Stimulated activated CD8-positive, alpha-beta memory T cell treated with anti-CD3 and anti-CD28 coated beads, Interleukin-15, amount 100 ng/mL, for 24 hours (primary cell): ENCODE measurements around the gene TGFBI.

Source experiments
- DNase-seq: peaks from one replicate; pipeline ENCODE4 v3.0.0-alpha.2; 2020; ENCODE audit warnings: low read depth

The TGFBI gene

DNA sequence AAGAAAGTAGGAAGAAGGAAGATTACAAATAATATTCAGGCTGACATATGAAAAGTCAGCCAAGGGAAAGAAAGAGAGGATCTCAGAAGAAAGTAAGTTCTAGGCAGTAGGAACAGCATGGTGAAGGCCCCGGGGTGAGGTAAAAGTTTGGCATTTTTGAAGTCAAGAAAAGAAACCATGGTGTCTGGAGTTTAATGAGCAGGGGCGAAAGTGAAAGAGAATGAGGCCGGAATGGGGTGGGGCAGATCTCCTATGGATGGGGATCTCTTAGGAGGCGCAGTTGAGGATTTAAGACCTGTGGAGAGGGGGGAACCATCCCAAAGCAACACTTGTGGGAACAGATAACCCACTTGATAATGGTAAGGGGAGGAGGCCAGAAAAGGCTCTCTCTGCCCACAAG lies 61.5 kb downstream of the TGFBI start:
- DNase-seq = no peak

DNA sequence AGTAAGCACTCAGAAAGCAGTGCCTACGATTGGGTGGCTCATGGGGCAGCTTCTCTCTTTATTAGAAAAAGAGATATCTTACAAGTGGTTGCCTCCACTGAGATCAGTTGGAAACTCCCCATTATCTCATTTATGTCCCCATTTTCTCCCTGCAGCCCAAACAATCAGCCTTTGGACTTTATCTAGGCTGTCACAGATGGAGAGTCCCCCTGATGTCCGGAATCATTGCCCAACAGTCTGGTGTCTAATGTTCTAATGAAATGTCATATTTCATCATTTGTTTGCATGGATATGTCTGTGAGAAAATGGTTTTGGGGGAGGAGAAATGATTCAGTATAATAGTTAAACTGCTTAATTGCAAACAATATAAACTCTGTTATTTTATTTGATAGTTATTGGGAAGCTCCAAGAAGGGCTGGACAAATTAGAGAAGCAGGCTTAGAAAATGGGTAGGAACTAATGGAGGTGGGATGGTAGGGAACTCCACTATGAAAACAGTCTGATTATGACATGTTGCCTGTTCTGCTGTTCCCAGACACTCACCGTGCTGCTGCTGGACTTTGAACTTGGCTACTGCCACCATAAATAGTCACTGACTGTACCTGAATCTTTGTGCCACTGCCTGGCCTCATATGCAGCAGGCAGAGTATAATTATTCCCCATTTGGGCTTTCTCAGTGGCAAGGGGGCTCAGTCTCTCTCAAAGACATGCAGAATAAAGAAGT lies 65.6 kb downstream of the TGFBI start:
- no peak for DNase-seq

DNA sequence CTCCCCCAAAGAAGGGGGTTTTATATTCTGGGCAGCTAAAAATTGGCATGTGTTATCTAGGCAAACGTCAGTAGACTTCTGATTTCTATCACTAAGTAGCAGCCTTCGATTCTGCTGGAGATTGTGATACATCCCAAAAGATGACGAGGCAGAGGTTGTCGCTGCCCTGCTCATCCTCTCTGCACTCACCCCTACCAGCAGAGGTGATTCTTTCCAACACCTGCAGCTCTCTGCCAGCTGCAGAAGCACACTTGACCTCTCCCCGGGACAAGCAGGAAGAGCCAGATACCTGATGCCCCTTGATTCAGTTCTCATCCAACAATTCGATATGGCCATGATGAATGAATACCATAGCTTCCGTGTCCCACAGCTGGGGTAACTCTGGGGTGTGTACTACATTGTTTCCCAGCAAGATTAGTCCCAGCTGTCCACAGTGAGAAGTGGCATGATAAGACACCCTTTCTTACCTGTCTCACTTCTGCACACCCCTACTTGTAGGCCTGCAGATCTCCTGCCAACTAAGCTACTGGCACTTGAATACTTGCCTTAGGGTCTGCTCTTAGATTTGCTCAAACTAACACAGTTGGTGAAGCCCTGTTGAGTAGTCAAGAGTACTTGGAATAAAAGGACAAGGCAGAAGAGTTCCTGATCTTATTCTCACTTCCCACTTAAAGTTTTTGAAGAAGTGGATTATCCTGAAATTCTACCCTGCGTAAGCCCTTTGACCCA lies 66.3 kb downstream of the TGFBI start:
- DNase-seq = no peak

DNA sequence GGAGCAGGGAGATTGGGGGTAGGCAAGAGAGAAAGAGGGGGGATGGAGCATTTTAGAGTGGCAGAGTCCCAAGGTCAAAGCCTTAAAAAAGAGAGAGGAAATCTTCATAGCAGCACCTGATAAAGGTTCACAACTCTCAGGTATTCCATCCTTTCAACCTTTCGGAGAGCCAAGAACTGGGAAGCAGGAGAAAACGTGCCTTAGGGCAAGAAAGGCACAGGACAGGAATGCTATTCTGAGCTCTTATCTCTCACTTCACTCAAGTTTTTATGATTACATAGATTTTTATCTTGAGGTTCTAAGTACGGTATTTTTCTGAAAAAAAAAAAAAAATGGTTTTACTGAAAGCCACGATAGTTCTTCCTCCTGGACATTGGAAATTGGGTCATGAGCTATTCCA lies 69.4 kb downstream of the TGFBI start:
- DNase-seq = no peak

DNA sequence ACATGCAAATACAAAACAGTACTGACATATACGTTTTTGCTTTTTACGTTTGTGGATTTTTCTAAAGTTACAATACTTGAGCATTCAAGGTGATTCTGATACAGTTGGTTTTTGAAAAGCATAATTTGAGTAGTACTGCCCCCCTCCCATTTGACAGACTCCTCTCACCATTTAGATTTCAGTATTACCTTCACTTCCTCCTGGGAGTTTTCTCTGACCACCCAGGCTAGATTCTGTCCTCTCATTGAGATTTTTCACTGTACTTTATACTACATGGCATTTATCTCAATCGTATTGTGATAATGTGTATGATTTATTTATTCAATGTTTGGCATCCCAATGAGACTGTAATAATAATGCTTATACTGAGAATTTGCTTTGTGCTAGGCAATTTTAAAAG lies 71.1 kb downstream of the TGFBI start:
- DNase-seq = no peak

DNA sequence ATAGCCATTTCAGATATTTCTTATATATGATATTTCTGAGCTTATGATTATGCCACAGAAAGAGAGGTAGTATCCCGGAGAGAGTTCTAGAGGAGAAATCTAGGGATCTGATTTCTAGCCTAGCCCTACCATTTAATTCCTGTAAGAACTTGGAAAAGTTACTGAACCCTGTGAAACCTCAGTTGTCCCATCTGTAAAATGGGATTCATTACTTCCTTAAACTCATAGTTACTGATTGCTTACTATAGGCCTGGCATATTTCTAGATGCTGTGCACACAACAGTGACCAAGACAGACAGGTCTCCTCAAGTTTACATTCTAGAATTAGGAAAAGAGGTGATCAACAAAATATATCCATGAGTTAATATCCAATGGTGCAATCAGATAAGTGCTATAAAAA lies 73.1 kb downstream of the TGFBI start:
- no peak for DNase-seq

DNA sequence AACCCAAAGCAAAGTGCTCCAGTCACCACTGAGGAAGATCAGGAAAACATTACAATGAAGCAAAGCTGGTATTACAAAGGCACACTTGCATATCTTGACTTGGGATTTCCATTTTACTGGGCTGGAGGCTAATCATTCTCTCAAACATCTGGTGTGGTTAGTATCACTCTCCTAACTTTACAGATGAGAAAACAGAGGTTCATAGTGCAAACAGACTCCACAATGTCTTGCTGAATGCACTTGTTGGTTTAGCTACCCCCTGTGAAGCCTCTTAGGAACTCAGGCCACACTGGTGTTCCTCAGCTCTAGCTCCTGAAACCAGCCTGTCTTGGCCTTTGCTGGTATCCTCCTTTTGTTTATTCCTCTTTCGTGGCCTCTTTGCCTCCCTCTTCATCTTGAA lies 74.3 kb downstream of the TGFBI start:
- no peak for DNase-seq

DNA sequence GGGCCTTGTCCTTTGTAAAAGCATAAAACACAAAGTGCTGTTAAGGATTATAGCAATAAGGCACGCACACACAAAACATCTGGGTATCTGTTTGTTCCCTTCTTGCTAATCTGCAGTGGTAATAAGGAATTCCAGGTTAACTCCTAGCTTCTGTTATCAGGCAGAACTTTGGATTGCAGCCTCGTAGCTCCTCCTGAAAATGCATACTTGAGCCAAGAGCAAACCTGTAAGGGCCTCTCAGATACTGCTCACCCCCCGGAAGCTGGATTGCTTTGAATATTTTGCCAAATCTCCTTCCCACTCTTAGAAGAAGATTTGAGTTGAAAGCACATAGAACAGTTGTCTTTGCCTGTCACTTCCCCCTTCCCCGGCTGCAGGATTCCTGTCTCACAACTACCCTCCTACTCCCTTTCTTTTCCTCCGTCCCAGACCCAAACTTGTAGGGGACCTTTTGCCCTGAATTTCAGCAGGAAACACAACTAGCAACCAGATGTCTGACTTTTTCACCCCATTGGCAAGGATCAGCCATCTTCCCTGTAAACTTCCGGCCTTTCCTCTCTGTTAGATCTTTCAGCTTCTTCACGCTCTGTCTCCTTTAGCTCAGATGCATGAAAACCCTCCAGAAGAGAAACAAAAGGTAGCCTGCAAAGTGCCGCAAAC lies 75.6 kb downstream of the TGFBI start:
- no peak for DNase-seq

DNA sequence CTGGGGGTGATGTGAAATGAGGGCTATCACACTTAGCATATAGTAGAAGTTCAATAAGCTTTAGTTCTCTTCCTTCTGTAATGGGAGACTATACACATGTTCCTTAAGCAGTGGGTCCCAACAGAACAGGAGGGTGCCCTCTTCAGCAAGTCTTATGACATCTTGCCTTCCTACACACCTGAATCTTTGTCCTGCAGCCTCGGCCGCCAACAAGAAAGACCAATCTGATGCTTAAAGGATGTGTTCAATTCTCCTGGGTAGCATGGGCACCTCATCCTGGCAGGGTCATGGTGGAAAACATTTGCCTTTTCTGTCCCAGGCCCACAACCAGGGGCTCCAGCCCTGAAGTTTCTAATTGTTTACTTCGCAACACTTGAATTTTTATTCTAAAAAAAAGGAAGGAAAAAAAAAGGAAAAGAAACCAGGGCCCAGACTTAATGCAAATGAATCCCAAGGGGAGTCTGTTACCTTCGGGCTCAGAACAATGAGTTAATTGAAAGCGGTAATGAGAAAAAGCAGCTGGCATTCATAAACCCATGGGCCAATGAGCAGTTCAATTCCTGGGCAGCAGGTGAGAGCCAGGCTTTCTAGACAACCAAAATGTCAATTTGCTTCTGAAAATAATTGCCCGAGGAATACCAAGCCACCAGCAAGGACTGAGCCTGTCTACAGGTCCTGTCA lies 77.7 kb downstream of the TGFBI start:
- DNase-seq = no peak

DNA sequence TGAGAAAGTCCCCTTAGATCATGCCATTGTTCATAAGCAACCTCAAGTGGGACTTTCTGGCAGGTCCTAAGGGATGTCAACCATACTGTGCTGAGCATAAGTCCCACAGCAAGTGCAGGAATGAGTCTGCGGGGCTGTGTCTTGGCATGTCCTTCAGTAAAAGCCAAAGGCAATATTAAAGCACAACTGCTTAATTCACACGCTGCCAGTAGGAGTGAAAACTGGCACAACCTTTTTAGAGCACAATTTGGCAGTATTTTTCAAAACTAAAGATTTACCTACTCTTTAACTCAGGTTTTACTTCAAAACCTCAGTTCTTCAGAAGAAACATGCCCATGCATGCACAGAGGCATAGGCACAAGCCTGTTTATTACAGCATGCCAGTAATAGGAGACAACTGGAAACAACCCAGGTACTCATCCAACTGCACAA lies 79.4 kb downstream of the TGFBI start:
- no peak for DNase-seq

DNA sequence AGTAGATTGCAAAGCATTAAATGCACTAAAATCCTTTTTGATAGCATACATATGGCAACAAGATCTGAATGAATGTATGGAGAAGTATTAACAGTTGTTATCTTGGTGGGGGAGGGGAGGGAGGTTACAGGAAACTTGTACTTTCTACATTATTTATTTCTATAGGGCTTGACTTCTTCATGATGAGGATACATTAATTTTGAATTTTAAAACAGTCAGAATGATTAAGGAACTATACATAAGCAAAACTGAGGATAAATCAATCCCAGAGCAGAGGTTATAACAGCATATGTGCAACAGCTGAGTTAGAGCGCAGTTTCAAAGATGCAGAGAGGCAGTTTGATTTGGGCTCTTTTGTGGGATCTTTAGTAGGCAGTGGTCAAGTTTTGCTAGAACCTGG lies 80.0 kb downstream of the TGFBI start:
- DNase-seq = no peak

DNA sequence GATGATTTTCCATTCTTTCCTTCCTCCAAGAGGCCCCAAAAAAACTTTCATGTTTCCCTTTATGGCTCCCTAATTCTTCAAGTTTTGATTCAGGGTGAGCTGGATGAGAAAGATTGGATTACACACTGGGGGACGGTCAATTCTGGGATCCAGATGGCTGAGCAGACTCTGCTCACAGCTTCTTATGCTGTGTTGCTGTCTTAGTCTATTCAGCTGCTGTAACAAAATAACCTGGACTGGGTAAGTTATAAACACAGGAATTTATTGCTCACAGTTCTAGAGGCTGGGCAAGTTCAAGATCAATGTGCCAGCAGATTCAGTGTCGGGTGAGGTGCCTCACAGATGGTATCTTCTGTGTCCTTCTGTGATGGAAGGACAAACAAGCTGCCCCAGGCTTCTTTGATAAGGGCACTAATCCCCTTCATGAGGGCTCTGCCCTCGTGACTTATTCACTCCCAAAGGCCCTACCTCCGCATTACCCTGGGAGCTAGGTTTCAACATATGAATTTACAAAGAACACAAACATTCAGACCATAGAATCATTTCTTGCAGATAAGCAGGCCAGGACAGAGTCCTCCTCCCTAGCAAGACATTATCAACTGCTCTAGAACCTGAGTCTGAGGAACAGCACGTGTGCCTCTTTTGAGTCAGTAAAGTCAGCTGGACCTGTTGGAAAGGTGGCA lies 80.8 kb downstream of the TGFBI start:
- no peak for DNase-seq
